Right atrium auricular region (tissue), 2 donors: ENCODE data around the gene ONECUT3. TPM values are rescaled to one million over a fixed set of nuclear protein-coding genes. Genes with fewer than 3 reads are reported as not detected.
"Not testable (repeated sequence)": the region's sequence is repeated elsewhere in the genome, so short reads cannot be mapped to it uniquely, and the experiment has no call there.

Experiments
- DNase-seq: peaks from one replicate; pipeline ENCODE4 v3.0.0-alpha.2; 2019; ENCODE audit warnings: low spot score
- H3K27ac ChIP-seq, 2 donors: fragments of 200-600 bp; sonication (generic); 1 replicate in 1 of 2; 2 replicates in 1 of 2; pipeline ENCODE4 v1.5.1; 2016 to 2019
- H3K27me3 ChIP-seq, 2 donors: fragments of 200-600 bp; sonication (generic); one replicate each; pipeline versions ENCODE4 v1.5.1 to v1.6.0; 2017 to 2019
- H3K36me3 ChIP-seq: fragments of 200-600 bp; sonication (generic); one replicate; pipeline ENCODE4 v1.5.1; 2016
- H3K4me1 ChIP-seq, 2 donors: fragments of 200-600 bp; sonication (generic); one replicate each; pipeline versions ENCODE4 v1.5.1 to v1.6.0; 2017 to 2019
- H3K4me3 ChIP-seq, 2 donors: fragments of 200-600 bp; sonication (generic); 1 replicate in 1 of 2; 2 replicates in 1 of 2; pipeline ENCODE4 v1.5.1; 2017 to 2019; ENCODE audit warnings: mild to moderate bottlenecking in 1 of 2, moderate library complexity in 1 of 2
- H3K9me3 ChIP-seq, 2 donors: fragments of 200-600 bp; sonication (generic); one replicate each; pipeline ENCODE4 v1.5.1; 2019
- total RNA-seq, 2 donors: library from RNA; depleted of rRNA; stranded (reverse); fragments of >200 nt; gene quantifications; one replicate each; pipeline ENCODE4 v1.1.0, GENCODE V29; 2016
- TF ChIP-seq, protein P1 (sequence below), 2 donors: fragments of 200-600 bp; sonication (generic); IDR thresholded peaks; one replicate each; pipeline ENCODE4 v1.5.1; 2019; ENCODE audit warnings: antibody characterized with exemption in 2 of 2

ONECUT3 gene
- total RNA-seq: not detected

GRCh38 chr19:1752757-1753728 is at the start of gene ONECUT3:
Gene ONECUT3, plus strand, starts transcription at chr19:1753506. Its CDS starts 157 bp downstream, at chr19:1753663.
- Histone ChIP-seq H3K27ac (no peak within 1 kb of the TSS), H3K36me3 (no peaks in the 10 kb centered on the region), H3K4me3 (no peak within 1 kb of the TSS), H3K4me1 (peaks cover 0 to 44% of the 10 kb centered on the region in 2 donors), H3K9me3 (no peaks in the 10 kb centered on the region), H3K27me3 (peaks cover 53 to 71% of the 10 kb centered on the region in 2 donors)
- TF ChIP-seq, protein P1, sequence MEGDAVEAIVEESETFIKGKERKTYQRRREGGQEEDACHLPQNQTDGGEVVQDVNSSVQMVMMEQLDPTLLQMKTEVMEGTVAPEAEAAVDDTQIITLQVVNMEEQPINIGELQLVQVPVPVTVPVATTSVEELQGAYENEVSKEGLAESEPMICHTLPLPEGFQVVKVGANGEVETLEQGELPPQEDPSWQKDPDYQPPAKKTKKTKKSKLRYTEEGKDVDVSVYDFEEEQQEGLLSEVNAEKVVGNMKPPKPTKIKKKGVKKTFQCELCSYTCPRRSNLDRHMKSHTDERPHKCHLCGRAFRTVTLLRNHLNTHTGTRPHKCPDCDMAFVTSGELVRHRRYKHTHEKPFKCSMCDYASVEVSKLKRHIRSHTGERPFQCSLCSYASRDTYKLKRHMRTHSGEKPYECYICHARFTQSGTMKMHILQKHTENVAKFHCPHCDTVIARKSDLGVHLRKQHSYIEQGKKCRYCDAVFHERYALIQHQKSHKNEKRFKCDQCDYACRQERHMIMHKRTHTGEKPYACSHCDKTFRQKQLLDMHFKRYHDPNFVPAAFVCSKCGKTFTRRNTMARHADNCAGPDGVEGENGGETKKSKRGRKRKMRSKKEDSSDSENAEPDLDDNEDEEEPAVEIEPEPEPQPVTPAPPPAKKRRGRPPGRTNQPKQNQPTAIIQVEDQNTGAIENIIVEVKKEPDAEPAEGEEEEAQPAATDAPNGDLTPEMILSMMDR (IDR thresholded peaks at IDR 0.05): no peak
- no peak for DNase-seq

- TF ChIP-seq, protein P1 (IDR thresholded peaks at IDR 0.05): no peak
- no peak overlapping the region for H3K4me3 ChIP-seq
- DNase-seq: no peak
- H3K27me3 ChIP-seq: peaks cover 0 to 10% of the 10 kb centered on the region in 2 donors
- no peaks in the 10 kb centered on the region for H3K36me3 ChIP-seq
- H3K27ac ChIP-seq: no peak overlapping the region
- H3K9me3 ChIP-seq: no peaks in the 10 kb centered on the region
- H3K4me1 ChIP-seq: no peaks in the 10 kb centered on the region
Measured at GRCh38 chr19:1704339-1704738, 49.0 kb upstream of the ONECUT3 start.

GRCh38 chr19:1705367-1705766 is 47.9 kb upstream of the ONECUT3 start:
- H3K4me3 ChIP-seq: no peak overlapping the region
- H3K9me3 ChIP-seq: no peaks in the 10 kb centered on the region
- no peak overlapping the region for H3K27ac ChIP-seq
- TF ChIP-seq, protein P1 (IDR thresholded peaks at IDR 0.05): no peak
- no peaks in the 10 kb centered on the region for H3K4me1 ChIP-seq
- H3K36me3 ChIP-seq: no peaks in the 10 kb centered on the region
- DNase-seq: no peak
- H3K27me3 ChIP-seq: peaks cover 0 to 3% of the 10 kb centered on the region in 2 donors

DNA sequence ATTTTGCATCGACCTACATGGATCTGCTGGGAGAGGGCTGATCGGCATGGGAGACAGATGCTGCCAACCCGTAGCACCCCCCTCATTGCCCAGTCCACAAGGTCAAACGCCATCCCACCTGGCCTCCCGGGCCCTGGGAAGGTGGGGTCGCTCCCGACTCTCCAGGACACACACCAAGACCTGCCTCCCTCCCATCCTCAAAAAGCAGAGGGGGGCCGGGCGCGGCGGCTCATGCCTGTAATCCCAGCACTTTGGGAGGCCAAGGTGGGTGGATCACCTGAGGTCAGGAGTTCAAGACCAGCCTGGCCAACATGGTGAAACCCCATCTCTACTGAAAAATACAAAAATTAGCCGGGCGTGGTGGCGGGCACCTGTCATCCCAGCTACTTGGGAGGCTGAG is 46.7 kb upstream of the ONECUT3 start:
- H3K9me3 ChIP-seq, H3K4me3 ChIP-seq, H3K36me3 ChIP-seq, H3K27ac ChIP-seq, DNase-seq, H3K4me1 ChIP-seq, H3K27me3 ChIP-seq: not testable (repeated sequence)

DNA sequence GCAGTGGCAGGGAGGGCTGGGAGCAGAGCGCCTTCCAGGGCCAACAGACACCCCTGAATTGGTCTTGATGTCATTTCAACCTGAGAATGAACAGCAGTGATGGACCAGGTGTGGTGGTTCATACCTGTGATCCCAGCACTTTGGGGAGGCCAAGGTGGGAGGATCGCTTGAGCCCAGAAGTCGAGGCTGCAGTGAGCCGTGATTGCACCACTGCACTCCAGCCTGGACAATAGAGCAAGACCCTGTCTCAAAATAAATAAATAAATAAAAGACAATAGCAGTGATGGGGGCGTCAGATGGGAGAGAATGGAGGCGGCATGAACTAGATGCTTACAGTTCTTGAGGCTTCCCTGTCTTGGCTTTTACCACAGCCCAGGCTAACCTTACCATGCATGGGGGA is 46.1 kb upstream of the ONECUT3 start:
- H3K27me3 ChIP-seq: no peaks in the 10 kb centered on the region
- no peak overlapping the region for H3K4me3 ChIP-seq
- H3K36me3 ChIP-seq: no peaks in the 10 kb centered on the region
- TF ChIP-seq, protein P1 (IDR thresholded peaks at IDR 0.05): no peak
- no peaks in the 10 kb centered on the region for H3K9me3 ChIP-seq
- no peak overlapping the region for H3K27ac ChIP-seq
- no peaks in the 10 kb centered on the region for H3K4me1 ChIP-seq
- DNase-seq: no peak

DNA sequence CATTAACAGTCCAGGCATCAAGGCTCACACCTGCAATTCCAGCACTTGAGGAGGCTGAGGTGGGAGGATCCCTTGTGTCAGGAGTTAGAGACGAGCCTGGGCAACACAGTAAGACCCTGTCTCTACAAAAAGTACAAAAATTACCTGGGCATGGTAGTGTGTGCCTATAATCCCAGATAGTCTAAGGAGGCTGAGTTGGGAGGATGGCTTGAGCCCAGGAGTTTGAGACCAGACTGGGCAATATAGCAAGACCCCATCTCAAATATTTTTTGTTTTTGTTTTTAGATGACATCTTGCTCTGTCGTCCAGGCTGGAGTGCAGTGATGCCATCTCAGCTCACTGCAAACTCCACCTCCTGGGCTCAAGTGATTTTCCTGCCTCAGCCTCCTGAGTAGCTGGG is 40.1 kb upstream of the ONECUT3 start:
- Histone ChIP-seq H3K36me3 (no peaks in the 10 kb centered on the region), H3K27ac (no peak overlapping the region), H3K4me3 (no peak overlapping the region), H3K9me3 (no peaks in the 10 kb centered on the region), H3K27me3 (no peaks in the 10 kb centered on the region), H3K4me1 (no peaks in the 10 kb centered on the region)
- TF ChIP-seq, protein P1 (IDR thresholded peaks at IDR 0.05): no peak
- no peak for DNase-seq
